Ovary (tissue), 9 donors: Measurements from ENCODE around the gene SLC25A1. TPM values are rescaled to one million over a fixed set of nuclear protein-coding genes. Genes with fewer than 3 reads are reported as not detected.

Source experiments
- DNase-seq, 5 donors: peaks; one replicate each; pipeline ENCODE4 v3.0.0-alpha.2; 2019 to 2020
- H3K27ac ChIP-seq, 2 donors: fragments of 200-600 bp; one replicate each; pipeline versions ENCODE4 v1.5.1 to v1.8.0; 2019 to 2022
- H3K27me3 ChIP-seq: fragments of 200-600 bp; one replicate; pipeline ENCODE4 v1.8.0; 2022
- H3K36me3 ChIP-seq: fragments of 200-600 bp; sonication (generic); one replicate; pipeline ENCODE4 v1.5.1; 2019
- H3K4me1 ChIP-seq: one replicate; pipeline ENCODE4 v1.8.1; 2013; ENCODE audit warnings: mild to moderate bottlenecking, moderate library complexity; ENCODE audit not compliant: insufficient read depth
- H3K4me3 ChIP-seq: fragments of 200-600 bp; sonication (generic); one replicate; pipeline ENCODE4 v1.5.1; 2017
- H3K9me3 ChIP-seq, 2 donors: fragments of 200-600 bp in 1 of 2; sonication (generic) in 1 of 2; one replicate each; pipeline versions ENCODE4 v1.5.1 to v1.8.1; 2013 to 2019; ENCODE audit warnings: mild to moderate bottlenecking in 1 of 2, moderate library complexity in 1 of 2
- EP300 ChIP-seq: sonication (generic); formaldehyde crosslinking; IDR thresholded peaks from one replicate; pipeline ENCODE4 v1.6.1; 2017; ENCODE audit warnings: antibody characterized with exemption
- POLR2A ChIP-seq: fragments of 450-650 bp; IDR thresholded peaks from one replicate; pipeline ENCODE4 v1.6.1; 2017; ENCODE audit warnings: antibody characterized with exemption, mild to moderate bottlenecking, moderate library complexity
- WGBS, 3 donors: extraction: QIAGEN DNeasy Blood & Tissue Kit in 1 of 3; methylation state at CpG; one replicate each; pipeline versions ENCODE4 v1.1.5 to v1.1.7; 2013 to 2017; 5-methylcytosine and 5-hydroxymethylcytosine counted together
- intact Hi-C, 4 donors: fragments of 100-400 bp; cut with DNase I; formaldehyde crosslinking; loops; one replicate each; pipeline versions ENCODE4 v1.11.0 to v1.15.1; 2022 to 2023
- polyA plus RNA-seq, 2 donors: library from polyadenylated mRNA; stranded (reverse); fragments of 200-250 nt in 1 of 2; fragments of 350-450 nt in 1 of 2; fragmentation: Illumina TruSeq in 1 of 2; extraction: RNeasy Lipid Tissue Mini Kit (QIAGEN cat#74804) in 1 of 2; gene quantifications; one replicate each; pipeline ENCODE4 v1.2.3, GENCODE V29; 2013 to 2014
- total RNA-seq, 7 donors: library from RNA; depleted of rRNA in 2 of 7; stranded (reverse); fragments of >200 nt in 2 of 7; fragmentation: NEBNext Ultra II Directional in 3 of 7; extraction: Animal tissue kit (Norgen Biotek cat#: 25700) in 3 of 7; gene quantifications; one replicate each; pipeline versions ENCODE4 v1.1.0 to v1.2.4, GENCODE V29; 2016 to 2023
- TF ChIP-seq, protein P1 (sequence below), 3 donors: fragments of 450-650 bp in 2 of 3; fragments of 200-600 bp in 1 of 3; IDR thresholded peaks; one replicate each; pipeline versions ENCODE4 v1.5.1 to v1.8.0; 2016 to 2022; ENCODE audit warnings: antibody characterized with exemption in 3 of 3, mild to moderate bottlenecking in 1 of 3
- donor health status: DM: no; HTN: no; CAD: no; lungs with moderate emphysema.
- donor health status: DM: no; HTN: no; CAD: no.
- donor health status: Bipolar disorder and iron deficiency.
- donor health status: DM: yes; HTN: yes; CAD: no.
- donor health status: DM: no; HTN: no; CAD: no.
- donor health status: DM: yes; HTN: yes; CAD: no.

Gene SLC25A1
- total and polyA plus RNA-seq, 9 donors = 15.8 to 90.7 (median 63.9) TPM

DNA sequence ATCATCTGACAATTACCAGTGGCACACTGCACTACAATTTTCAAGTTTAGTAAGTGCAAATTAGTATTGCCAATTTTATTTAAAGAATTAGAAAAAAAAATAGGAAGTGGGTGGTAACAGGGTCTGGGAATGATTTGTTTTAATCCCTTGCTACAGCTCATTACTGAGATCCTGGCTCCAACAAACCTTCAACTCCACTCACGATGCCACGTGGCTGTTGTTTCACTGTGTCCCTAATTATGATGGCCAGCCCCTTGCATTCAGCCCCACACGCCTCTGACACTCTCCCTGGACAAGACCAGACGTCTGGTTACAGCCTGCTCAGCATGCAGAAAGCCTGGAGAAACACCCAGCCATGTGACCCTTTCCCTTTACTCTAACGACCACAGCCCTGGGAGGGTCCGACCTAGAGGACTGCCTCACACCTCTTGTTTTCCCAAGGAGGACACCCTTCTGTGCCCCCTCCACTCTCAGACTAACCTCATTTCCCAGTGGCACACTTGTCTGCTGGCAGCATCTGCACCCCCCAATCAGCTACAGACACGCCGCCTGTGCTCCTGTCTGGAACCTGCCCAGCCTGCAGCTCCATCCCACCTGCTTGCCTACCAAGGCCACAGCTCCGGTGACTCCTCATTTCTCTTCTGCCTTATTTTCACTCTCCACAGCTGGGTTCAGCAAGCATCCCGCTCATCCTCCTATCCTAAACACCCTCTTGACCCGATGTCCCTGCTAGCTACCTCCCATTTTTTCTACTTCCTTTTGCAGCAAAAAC is 18.5 kb upstream of the SLC25A1 start:
- H3K27me3 ChIP-seq = no peaks in the 10 kb centered on the region
- intact Hi-C loops = loop anchor here in 1 of 4 donors (1.0 kb wide), 1 partner anchor 28 kb away; no protein-coding TSS in a partner anchor
- no peaks in the 10 kb centered on the region for H3K36me3 ChIP-seq
- 47 to 53% (median 48%) methylated on average over 11 of the region's 11 CpGs for WGBS, 3 donors
- no peaks in the 10 kb centered on the region for H3K4me1 ChIP-seq
- no peak for TF ChIP-seq EP300
- no peak for TF ChIP-seq POLR2A
- TF ChIP-seq, protein P1, sequence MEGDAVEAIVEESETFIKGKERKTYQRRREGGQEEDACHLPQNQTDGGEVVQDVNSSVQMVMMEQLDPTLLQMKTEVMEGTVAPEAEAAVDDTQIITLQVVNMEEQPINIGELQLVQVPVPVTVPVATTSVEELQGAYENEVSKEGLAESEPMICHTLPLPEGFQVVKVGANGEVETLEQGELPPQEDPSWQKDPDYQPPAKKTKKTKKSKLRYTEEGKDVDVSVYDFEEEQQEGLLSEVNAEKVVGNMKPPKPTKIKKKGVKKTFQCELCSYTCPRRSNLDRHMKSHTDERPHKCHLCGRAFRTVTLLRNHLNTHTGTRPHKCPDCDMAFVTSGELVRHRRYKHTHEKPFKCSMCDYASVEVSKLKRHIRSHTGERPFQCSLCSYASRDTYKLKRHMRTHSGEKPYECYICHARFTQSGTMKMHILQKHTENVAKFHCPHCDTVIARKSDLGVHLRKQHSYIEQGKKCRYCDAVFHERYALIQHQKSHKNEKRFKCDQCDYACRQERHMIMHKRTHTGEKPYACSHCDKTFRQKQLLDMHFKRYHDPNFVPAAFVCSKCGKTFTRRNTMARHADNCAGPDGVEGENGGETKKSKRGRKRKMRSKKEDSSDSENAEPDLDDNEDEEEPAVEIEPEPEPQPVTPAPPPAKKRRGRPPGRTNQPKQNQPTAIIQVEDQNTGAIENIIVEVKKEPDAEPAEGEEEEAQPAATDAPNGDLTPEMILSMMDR (IDR thresholded peaks at IDR 0.05) = no peak
- no peak overlapping the region for H3K27ac ChIP-seq
- no peaks in the 10 kb centered on the region for H3K9me3 ChIP-seq
- DNase-seq = no peak
- no peak overlapping the region for H3K4me3 ChIP-seq

DNA sequence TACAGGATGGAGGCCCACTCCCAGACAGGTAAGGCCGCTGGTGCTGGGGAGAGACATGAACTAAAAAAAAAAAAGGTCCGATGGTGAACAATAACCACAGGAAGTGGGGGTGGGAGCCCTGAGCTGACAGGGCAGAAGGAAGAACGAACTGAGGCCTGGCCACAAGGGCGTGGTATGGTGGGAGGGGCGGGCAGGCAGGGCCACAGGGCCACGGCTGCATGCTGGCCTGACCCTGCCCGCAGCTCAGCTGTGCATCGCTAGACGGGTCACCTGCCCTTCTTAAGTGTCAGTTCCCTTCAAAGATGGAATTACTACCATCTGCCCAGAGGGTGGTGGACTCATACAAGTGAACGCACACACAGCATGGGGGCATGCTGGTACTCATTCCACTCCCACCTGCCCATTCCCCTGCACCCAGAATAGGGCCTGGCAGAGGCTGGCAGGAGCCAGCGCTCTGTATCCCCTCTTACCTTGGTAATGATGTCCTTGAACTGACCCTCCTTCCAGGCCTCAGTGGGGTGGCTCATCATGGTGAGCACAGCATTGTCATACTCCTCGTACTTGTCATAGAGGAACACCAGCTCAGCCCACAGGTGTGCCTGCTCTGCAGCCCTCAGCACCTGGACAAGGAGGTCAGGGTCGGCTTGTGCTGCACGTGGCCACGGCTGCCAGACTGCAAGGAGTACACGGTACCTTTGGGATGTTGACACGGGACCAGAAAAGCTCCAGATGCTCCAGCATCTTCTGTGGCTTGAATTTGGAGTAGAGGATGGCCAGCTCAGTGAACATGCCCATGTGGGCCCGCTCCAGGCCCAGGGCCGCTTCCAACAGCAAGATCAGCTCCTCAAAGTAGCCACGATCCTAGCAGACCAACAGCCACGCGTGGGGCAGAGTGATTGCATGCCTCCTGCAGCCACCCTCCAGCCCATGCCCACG is 17.5 kb upstream of the SLC25A1 start:
- Histone ChIP-seq H3K27me3 (no peaks in the 10 kb centered on the region), H3K36me3 (no peaks in the 10 kb centered on the region), H3K27ac (no peak overlapping the region), H3K4me3 (no peak overlapping the region), H3K9me3 (no peaks in the 10 kb centered on the region), H3K4me1 (no peaks in the 10 kb centered on the region)
- 86 to 92% (median 90%) methylated on average over 23 of the region's 23 CpGs for WGBS, 3 donors
- TF ChIP-seq POLR2A (no peak), EP300 (no peak)
- TF ChIP-seq, protein P1 (IDR thresholded peaks at IDR 0.05) = no peak
- DNase-seq = no peak
- intact Hi-C loops = loop anchor here in 1 of 4 donors (1.0 kb wide), 1 partner anchor 29 kb away; no protein-coding TSS in a partner anchor

DNA sequence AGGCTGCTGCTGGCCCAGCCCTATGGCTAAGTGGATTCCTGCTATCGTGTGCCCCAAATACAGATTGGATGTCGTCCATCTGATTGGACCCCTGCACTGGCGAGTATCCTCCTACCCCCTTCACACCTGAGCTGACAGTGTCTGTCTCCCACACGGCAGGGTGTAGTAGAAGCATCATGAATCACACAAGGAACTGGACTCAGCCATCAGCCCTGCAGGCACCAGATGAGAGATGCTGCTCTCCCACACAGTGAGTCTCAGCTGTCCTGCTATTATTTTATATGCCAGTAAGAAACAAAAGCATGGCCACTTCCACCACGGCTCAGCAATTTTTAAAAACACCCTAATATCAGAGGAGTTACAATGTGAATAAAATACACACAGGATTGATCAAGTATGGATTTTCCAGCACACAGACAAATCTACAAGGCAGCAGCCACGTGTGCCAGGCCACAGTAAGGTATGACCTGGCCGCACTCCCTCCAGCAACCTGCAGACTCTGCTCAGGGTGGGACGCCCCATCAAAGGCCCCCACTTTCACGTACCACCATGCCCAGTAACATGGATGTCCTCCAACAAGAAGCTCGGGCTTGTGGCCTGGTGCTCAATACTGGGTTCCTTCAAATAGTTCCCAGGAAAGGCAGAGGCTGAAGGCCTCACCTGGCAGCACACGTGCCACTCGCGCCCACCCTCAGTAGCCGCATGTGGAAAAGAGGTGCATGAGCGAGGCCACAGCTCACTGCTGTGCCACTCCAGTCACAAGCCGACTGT is 16.4 kb upstream of the SLC25A1 start:
- H3K9me3 ChIP-seq = no peaks in the 10 kb centered on the region
- no peaks in the 10 kb centered on the region for H3K27me3 ChIP-seq
- no peaks in the 10 kb centered on the region for H3K36me3 ChIP-seq
- WGBS, 3 donors = 90 to 93% (median 90%) methylated on average over 15 to 16 of the region's 16 CpGs
- H3K4me1 ChIP-seq = no peaks in the 10 kb centered on the region
- intact Hi-C loops = no loop called here
- DNase-seq = no peak
- H3K27ac ChIP-seq = no peak overlapping the region
- TF ChIP-seq POLR2A (no peak), EP300 (no peak)
- TF ChIP-seq, protein P1 (IDR thresholded peaks at IDR 0.05) = no peak
- no peak overlapping the region for H3K4me3 ChIP-seq

GRCh38 chr22:19193879-19194278 is 15.3 kb upstream of the SLC25A1 start:
- no peaks in the 10 kb centered on the region for H3K36me3 ChIP-seq
- intact Hi-C loops = no loop called here

More at GRCh38 chr22:19193879-19194278, 15.3 kb upstream of the SLC25A1 start:
- no peak overlapping the region for H3K27ac ChIP-seq
- H3K27me3 ChIP-seq = no peaks in the 10 kb centered on the region
- no peak overlapping the region for H3K4me3 ChIP-seq
- no peaks in the 10 kb centered on the region for H3K4me1 ChIP-seq
- DNase-seq = no peak
- TF ChIP-seq, protein P1 (IDR thresholded peaks at IDR 0.05) = no peak
- no peak for TF ChIP-seq EP300
- no peak for TF ChIP-seq POLR2A
- 94 to 98% (median 97%) methylated on average over 6 of the region's 6 CpGs for whole genome bisulfite sequencing, 3 donors
- H3K9me3 ChIP-seq = no peaks in the 10 kb centered on the region
